GM18508 (cell line): ENCODE results near the gene DNAI7.

Experiments used
- ATAC-seq: cut with Tn5 transposase; IDR thresholded peaks from one replicate; pipeline ENCODE4 v1.9.1; 2021; ENCODE audit warnings: moderate number of reproducible peaks; ENCODE audit not compliant: insufficient read depth, unreplicated experiment

DNAI7 gene

GRCh38 chr12:25106818-25107217, 88.1 kb downstream of the DNAI7 start:
- ATAC-seq: no peak

DNA sequence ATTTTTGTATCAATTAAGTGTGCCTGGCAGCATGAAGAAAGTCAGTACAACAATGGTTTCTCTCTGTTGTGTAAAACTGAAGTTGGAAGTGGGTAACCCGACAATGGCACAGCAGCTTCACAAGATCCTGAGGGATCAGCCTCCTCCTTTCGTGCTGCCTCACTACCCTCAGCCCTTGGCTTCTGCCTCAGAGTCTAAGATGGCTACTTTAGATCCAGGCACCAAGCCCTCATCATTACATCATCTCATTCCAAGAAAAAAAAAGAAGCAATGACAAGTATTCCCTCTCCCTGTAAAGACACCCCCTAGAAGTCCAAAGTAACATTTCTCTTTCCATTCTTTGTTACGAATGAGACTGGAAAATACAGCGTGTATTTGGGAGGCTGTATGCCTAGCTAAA, 92.6 kb downstream of the DNAI7 start:
- ATAC-seq: no peak

DNA sequence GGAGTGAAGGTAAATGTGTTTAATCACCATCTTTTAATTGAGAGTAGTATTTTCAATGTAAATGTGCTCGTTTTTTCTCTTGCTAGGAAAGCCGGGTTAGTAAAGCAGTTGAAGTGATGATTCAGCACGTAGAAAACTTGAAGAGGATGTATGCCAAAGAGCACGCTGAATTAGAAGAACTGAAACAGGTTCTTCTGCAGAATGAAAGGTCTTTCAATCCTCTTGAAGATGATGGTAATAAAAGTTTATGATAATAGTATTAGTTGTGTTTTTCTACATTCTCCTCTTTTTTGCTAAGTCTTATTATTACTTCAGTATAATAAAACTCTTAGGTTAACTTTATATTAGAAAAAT, 93.9 kb downstream of the DNAI7 start:
- ATAC-seq: no peak

GRCh38 chr12:25100194-25101091, 94.5 kb downstream of the DNAI7 start:
- ATAC-seq: no peak

- ATAC-seq: no peak
Measured at GRCh38 chr12:25099010-25099409, 96.0 kb downstream of the DNAI7 start.

GRCh38 chr12:25089738-25090137, 105.2 kb downstream of the DNAI7 start:
- ATAC-seq: no peak

- ATAC-seq: no peak
Measured at GRCh38 chr12:25087596-25087995, 107.4 kb downstream of the DNAI7 start.

DNA sequence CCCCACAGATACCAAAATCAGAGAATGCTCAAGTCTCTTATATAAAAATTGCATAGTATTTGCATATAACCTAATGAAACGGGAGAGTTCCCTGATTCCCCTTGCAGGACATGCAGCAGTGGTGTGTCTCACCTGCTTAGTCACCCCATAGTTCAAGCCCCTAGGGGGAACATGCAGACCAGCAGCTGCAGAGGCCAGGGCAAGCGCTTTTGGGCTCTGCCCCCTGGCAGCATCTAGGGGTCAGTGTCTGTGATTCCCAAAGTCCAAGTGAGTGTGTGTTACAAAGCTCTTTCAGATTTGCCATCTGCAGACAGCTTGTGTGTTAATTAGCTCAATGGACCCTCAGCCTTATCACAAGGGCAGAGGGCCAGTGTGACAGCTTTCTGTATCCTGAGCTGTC, 110.1 kb downstream of the DNAI7 start:
- ATAC-seq: no peak

DNA sequence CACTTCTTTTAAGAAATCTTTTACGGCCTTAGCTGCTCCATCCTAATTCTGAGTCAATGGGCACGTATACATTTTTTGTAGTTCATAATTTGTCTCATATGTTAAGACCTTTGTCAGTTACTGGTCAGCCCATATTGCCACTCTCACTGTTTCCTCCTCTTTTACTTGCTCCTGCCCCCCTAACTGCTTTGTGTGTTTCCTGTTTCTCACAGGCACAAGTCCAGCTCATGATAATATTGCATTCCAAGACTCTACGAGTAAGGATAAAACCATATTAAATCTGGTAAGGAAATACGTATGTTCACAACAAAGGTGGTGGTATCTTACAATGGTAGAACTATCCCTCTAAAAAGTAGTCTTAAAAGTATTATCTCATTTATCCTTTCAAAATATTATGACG, 111.7 kb downstream of the DNAI7 start:
- no peak for ATAC-seq

- no peak for ATAC-seq
Measured at GRCh38 chr12:25082628-25083027, 112.3 kb downstream of the DNAI7 start.

GRCh38 chr12:25079393-25079792, 115.6 kb downstream of the DNAI7 start:
- no peak for ATAC-seq

DNA sequence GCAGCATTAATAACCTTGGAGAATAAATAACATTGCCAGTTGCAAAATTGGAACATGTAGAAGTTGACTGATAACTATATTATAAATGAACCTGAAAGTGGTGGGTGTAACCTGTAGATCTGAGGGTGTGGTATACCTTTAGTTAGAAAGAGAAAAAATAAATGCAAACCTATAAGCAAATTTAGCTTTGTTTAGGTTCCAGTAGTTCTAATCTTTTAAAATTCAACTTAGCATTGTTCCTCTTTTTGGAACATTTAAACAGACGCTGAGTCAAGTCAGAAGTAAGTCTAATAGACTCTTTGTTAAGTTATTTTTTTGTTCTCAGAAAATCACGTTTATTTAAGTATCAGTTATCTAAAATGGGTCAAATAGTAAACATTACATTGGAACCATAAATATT, 120.0 kb downstream of the DNAI7 start:
- no peak for ATAC-seq

DNA sequence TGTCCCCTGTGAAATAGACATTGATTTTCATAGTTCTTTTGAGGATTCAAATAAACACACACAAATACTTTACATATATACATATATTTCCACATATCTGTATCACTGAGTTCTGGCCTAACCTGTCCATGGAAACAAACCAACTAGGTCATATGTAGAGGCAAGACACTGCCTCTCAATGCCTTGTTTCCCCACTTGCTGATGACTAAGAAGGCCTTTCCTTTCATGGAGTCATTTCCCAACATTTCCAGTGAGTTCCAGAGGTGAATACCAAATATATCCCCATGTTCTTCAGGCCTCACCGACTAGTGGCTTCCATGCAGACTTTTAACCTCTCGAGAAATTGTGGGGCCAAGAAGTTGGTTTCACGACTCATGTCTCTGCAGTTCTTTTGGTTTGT, 120.8 kb downstream of the DNAI7 start:
- ATAC-seq: no peak

DNA sequence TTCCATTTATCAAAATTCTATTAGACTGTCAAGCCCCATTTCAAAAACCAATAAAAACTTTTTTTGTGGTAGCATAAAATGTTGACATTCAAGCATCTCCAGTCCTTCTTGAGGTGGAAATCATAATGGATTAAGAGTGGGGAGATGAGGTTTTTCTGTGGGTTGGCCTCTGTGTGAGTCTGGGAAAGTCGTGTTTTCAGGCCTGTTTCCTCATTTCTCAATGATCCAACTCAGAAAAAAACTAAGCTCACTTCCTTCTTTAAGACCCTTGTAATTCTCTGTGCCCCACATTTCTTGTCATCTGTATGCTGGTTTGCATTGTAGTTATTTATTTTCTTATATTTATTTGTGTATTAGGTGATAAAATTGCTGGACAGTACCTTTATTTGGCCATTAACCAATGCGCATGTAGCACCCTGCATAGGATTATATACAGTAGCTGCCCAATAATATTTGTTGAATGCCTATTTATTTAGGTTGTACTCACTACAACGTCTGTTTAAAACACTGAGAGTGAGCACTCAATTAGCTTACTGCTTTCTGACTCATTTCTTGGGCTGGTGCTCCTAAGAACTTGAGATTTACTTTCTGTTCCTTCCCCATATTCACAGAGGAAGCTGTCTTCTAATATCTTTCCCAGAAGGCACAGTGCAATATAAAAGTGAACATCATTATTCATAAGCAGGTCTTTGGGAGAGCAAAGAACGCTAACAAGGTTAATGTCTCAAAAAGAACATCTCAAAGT, 121.9 kb downstream of the DNAI7 start:
- no peak for ATAC-seq

DNA sequence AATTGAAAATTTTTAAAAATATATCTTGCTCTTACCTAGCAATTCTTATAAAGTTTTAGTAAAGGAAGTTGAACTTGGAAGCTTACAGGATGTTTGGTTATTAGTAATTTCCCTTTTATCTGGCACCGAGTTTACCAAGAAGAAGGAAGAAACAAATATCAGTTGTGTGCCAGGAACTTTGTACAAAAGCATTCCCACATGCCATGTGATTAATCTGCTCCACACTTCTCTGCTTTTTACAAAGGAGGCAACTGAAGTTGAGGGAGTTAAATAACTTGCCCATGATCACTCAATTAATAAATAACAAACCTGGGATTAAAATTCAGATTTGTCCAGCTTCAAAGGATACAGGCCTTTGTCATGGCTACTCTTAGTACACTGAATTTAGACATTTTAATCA, 123.6 kb downstream of the DNAI7 start:
- ATAC-seq: no peak

GRCh38 chr12:25069224-25069623, 125.7 kb downstream of the DNAI7 start:
- ATAC-seq: no peak

GRCh38 chr12:25065035-25065434, 129.9 kb downstream of the DNAI7 start:
- ATAC-seq: no peak

DNA sequence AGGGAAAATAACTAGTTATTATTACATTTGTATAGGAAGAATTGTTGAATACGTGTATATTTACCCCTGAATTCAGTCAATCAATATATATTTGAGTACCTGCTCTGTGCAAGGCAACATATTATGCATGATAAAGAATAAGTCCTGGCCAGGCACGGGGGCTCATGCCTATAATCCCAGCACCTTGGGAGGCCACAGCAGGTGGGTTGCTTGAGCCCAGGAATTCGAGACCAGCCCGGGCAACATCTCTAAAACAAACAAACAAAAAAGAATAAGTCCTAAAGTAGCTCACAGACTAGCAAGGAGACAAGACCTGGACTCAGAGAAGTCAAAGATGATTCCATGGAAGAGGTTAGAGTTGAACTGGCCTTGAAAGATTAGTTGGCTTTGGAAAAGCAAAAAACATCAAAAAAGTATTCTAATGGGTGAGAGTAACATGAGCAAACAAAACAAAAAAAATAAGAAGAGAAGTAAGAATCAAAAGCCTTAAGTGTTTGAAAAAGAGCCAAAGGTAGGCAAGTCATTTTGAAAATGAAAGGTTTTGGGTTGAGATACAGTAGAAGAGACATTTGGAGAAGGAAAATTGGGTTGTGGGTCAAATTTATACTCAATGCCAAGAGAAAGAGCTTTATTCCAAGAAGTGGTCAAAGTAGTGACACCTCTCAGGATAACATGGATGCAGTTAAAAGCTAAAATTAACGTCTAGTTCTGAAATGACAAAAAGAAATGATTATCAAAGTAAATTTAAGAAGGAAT, 130.9 kb downstream of the DNAI7 start:
- ATAC-seq: no peak

- peak; percentile 29 for ATAC-seq
Measured at GRCh38 chr12:25058658-25059058, 136.3 kb downstream of the DNAI7 start.
